Measurements from ENCODE around the gene LAMC1. TPM values are rescaled to one million over a fixed set of nuclear protein-coding genes. Genes with fewer than 3 reads are reported as not detected.

Gene LAMC1
- total and polyA plus RNA-seq, 2 of the 4 experiments (the other 2 are of a cell fraction): 249 to 394 TPM

GRCh38 chr1:183021405-183022201 is 1.6 kb upstream of the LAMC1 start (continued):
- no peak for TF ChIP-seq MXI1 (IDR thresholded peaks at IDR 0.05; ENCODE audit: borderline replicate concordance, low read depth, low read length)
- no peak for TF ChIP-seq NFE2L2 (IDR thresholded peaks at IDR 0.05; ENCODE audit: low read depth, low read length)

All from IMR-90 (cell line).